Retinal pigment epithelial cell (primary cell): Measurements from ENCODE around the gene EHMT2.
A peak's percentile ranks its signal among the peaks of the same experiment; 100 is the strongest.
"Not testable (repeated sequence)": the region's sequence is repeated elsewhere in the genome, so short reads cannot be mapped to it uniquely, and the experiment has no call there.

Experiments used
- DNase-seq: peaks from one replicate; pipeline ENCODE4 v3.0.0-alpha.2; 2010; ENCODE audit warnings: low read depth
- H3K4me3 ChIP-seq: 2 replicates; pipeline ENCODE4 v1.5.1; 2011; ENCODE audit warnings: mild to moderate bottlenecking, low read length, control low read depth, moderate library complexity
- TF ChIP-seq, protein P1 (sequence below): conservative IDR thresholded peaks from 2 replicates; pipeline ENCODE4 v1.5.1; 2011; ENCODE audit warnings: low read depth, low read length, control low read depth, inconsistent platforms

Gene EHMT2

DNA sequence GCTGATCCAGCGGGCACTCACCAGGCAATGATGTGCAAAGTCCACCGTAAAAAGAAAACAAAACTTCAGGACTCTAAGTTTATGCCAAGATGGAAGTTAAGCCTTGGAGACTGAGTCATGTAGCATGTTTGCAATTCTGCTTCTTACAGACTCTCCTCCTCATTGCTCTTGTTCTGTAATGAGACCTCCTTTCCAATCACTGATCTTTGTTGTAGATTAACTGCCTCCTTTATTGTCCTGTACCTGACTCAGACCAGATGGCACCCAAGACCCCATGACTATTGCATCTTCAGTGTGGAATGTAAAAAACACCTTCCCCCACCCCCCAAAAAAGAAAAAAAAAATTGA, 46.0 kb downstream of the EHMT2 start:
- no peak for DNase-seq
- H3K4me3 ChIP-seq: no peak overlapping the region
- TF ChIP-seq, protein P1, sequence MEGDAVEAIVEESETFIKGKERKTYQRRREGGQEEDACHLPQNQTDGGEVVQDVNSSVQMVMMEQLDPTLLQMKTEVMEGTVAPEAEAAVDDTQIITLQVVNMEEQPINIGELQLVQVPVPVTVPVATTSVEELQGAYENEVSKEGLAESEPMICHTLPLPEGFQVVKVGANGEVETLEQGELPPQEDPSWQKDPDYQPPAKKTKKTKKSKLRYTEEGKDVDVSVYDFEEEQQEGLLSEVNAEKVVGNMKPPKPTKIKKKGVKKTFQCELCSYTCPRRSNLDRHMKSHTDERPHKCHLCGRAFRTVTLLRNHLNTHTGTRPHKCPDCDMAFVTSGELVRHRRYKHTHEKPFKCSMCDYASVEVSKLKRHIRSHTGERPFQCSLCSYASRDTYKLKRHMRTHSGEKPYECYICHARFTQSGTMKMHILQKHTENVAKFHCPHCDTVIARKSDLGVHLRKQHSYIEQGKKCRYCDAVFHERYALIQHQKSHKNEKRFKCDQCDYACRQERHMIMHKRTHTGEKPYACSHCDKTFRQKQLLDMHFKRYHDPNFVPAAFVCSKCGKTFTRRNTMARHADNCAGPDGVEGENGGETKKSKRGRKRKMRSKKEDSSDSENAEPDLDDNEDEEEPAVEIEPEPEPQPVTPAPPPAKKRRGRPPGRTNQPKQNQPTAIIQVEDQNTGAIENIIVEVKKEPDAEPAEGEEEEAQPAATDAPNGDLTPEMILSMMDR: no peak

DNA sequence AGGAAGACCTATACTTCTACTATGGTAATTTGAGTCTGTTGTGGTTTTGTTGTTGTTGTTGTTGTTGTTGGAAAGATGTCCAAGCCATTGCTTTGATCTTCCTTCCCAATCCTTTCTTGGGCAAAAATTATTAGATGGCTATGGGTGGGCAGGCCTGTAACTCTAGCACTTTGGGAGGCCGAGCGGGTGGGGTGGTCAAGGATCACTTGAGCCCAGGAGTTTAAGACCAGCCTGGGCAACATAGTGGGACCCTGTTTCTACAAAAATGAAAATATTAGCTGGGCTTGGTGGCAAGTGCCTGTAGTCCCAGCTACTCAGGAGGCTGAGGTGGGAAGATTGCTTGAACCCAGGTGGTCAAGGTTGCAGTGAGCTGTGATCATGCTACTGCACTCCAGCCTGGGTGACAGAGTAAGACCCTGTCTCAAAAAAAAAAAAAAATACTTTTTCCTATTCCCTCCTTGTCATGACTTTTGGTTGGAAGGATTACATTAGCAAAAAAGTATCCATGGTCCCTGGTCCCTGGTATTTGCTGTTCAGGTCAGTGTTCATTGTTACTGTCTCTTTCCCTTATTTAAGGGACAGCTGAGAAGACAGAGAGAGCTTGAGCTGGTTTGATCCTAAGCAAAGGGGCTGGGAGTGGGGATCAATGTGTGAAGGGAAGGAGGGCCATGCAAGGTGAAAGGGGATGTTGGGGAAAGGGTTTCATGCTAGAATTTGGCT, 46.6 kb downstream of the EHMT2 start:
- no peak for DNase-seq
- TF ChIP-seq, protein P1: no peak

DNA sequence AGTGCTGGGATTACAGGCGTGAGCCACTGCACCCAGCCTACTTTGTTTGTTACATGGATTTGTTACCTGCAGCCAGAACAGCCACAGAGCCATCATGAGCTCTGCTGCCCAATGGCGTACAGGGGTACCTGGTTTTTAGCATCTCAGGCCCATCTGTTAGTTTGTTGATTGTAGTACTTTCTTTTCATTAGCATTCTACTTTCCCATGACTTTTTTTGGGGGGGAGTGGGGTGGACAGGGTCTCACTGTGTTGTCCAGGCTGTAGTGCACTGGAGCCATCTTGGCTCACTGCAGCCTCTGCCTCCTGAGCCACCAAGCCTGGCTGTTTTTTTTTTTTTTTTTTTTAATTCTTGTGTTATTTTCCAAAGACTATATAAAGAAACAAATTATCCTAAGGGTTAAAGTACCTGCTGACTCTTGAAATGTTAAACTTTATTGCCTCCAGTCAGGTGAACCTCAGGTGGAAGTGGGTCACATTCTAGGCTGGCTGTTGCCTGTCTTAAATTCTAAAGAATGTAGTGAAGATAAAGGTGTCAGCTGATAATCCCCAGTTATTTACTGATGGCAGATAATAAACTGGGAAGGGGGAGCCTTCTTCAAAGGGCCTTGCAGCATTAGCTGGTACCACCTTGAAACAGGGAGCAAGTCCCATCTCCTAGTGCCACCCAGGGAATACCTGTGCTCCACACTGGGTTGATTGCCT, 50.1 kb downstream of the EHMT2 start:
- H3K4me3 ChIP-seq: no peak overlapping the region
- TF ChIP-seq, protein P1: no peak
- DNase-seq: no peak

More for the DNA sequence above, 46.6 kb downstream of the EHMT2 start:
- no peak overlapping the region for H3K4me3 ChIP-seq

DNA sequence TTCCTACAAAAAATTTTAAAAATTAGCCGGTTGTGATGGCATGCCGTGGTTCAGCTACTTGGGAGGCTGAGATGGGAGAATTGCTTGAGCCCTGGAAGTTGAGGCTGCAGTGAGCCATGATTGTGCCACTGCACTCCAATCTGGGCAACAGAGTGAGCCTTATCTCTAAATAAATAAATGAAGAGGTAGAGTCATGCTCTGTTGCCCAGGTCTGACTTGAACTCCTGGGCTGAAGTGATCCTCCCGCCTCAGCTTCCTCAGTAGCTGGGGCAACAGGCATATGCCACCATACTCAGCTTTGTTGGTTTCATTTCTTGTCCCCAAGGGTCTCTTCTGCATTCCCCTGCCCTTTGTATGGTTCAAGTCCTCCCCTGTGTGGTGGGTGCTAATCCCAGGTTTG, 53.0 kb downstream of the EHMT2 start:
- no peak overlapping the region for H3K4me3 ChIP-seq
- TF ChIP-seq, protein P1: no peak
- no peak for DNase-seq

DNA sequence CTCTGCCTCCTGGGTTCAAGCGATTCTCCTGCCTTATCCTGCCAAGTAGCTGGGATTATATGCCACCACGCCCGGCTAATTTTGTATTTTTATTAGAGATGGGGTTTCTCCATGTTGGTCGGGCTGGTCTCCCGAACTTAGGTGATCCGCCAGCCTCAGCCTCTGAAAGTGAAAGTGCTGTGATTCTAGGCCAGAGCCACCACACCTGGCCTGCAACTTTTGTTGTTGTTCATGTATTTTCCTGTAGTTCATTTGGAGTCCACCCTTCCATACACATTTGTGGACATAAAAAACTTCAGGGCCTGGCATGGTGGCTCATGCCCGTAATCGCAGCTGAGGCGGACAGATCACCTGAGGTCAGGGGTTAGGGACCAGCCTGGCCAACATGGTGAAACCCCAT, 55.4 kb downstream of the EHMT2 start:
- TF ChIP-seq, protein P1: no peak
- DNase-seq: no peak

DNA sequence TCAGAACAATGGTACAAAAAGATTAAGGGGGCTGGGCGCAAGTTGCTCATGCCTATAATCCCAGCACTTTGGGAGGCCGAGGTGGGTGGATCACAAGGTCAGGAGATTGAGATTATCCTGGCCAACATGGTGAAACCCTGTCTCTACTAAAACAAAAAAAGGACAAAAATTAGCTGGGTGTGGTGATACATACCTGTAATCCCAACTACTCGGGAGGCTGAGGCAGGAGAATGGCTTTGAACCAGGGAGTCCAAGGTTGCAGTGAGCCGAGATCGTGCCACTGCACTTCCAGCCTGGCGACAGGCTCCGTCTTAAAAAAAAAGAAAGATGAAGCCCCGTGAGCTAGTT, 57.7 kb downstream of the EHMT2 start:
- not testable (repeated sequence) for DNase-seq, H3K4me3 ChIP-seq

More for the DNA sequence above, 55.4 kb downstream of the EHMT2 start:
- H3K4me3 ChIP-seq: no peak overlapping the region

DNA sequence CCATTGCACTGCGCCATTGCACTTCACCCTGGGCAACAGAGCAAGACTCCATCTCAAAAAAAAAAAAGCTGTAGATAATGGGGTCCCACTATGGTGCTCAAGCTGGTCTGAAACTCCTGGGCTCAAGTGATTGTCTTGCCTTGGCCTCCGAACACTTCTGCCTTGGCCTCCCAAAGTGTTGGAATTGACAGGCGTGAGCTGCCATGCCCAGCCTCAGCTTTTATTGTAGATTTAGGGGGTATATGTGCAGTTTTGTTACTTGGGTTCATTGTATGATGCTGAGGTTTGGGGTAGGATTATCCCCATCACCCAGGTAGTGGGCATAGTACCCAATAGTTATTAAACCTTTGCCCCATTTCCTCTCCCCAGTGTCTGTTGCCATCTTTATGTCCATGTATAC, 58.5 kb downstream of the EHMT2 start:
- TF ChIP-seq, protein P1: no peak

DNA sequence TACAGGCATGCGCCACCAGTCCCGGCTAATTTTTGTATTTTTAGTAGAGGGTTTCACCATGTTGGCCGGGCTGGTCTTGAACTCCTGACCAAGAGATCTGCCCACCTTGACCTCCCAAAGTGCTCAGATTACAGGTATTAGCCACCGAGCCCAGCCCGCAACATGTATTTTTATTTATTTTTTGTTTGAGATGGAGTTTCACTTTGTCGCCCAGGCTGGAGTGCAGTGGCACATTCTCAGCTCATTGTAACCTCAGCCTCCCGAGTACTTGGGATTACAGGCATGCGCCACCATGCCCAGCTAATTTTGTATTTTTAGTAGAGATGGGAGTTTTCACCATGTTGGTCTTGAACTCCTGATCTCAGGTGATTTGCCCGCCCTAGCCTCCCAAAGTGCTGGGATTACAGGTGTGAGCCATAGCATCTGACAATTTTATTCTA, 59.4 kb downstream of the EHMT2 start:
- not testable (repeated sequence) for DNase-seq
- H3K4me3 ChIP-seq: peak overlapping the region; percentile 97

More for the DNA sequence above, 58.5 kb downstream of the EHMT2 start:
- DNase-seq: no peak
- H3K4me3 ChIP-seq: peak overlapping the region; percentile 97
